Left lung (tissue), 10 donors: ENCODE measurements around the gene KIF11. TPM values are rescaled to one million over a fixed set of nuclear protein-coding genes. Genes with fewer than 3 reads are reported as not detected.

ENCODE experiments used
- ATAC-seq: fragments of 200-7000 bp; cut with Tn5 transposase; one replicate; pipeline ENCODE4 v1.9.1; 2020; ENCODE audit warnings: moderate library complexity
- DNase-seq, 4 donors: peaks; one replicate each; pipeline ENCODE4 v3.0.0-alpha.2; 2013 to 2020
- H3K27ac ChIP-seq, 2 donors: fragments of 200-600 bp; sonication (generic) in 1 of 2; one replicate each; pipeline versions ENCODE4 v1.5.0 to v1.8.0; 2020 to 2021
- H3K27me3 ChIP-seq, 2 donors: fragments of 200-600 bp; sonication (generic) in 1 of 2; one replicate each; pipeline versions ENCODE4 v1.5.0 to v1.8.0; 2020 to 2021
- H3K36me3 ChIP-seq, 2 donors: fragments of 200-600 bp; sonication (generic) in 1 of 2; one replicate each; pipeline versions ENCODE4 v1.5.0 to v1.8.0; 2020 to 2021
- H3K4me1 ChIP-seq, 2 donors: fragments of 200-600 bp; one replicate each; pipeline ENCODE4 v1.8.0; 2021
- H3K4me3 ChIP-seq, 2 donors: fragments of 200-600 bp; sonication (generic) in 1 of 2; one replicate each; pipeline versions ENCODE4 v1.5.0 to v1.8.0; 2020 to 2021; ENCODE audit warnings: mild to moderate bottlenecking in 1 of 2
- H3K9me3 ChIP-seq, 2 donors: fragments of 200-600 bp; sonication (generic) in 1 of 2; one replicate each; pipeline versions ENCODE4 v1.5.0 to v1.8.0; 2020 to 2021
- CTCF ChIP-seq, 2 donors: fragments of 200-600 bp; sonication (generic) in 1 of 2; IDR thresholded peaks; one replicate each; pipeline versions ENCODE4 v1.5.0 to v1.8.0; 2021; ENCODE audit warnings: antibody characterized with exemption in 2 of 2
- intact Hi-C, 2 donors: fragments of 100-400 bp; cut with DNase I; formaldehyde crosslinking; loops; one replicate each; pipeline versions ENCODE4 v1.11.2 to v1.14.2; 2022
- polyA plus RNA-seq, 6 donors: library from polyadenylated mRNA; unstranded; fragments of 120-200 nt; gene quantifications; one replicate each; pipeline ENCODE4 v1.2.1, GENCODE V29; 2013; ENCODE audit not compliant: insufficient read length in 6 of 6
- total RNA-seq, 2 donors: library from RNA; stranded (reverse); fragmentation: NEBNext Ultra II Directional; extraction: Animal tissue kit (Norgen Biotek cat#: 25700); gene quantifications; one replicate each; pipeline ENCODE4 v1.2.1, GENCODE V29; 2021
- donor health status: DM: no; HTN: yes; CAD: no.
- donor health status: DM: no; HTN: no; CAD: no.

KIF11 gene
- total and polyA plus RNA-seq, 8 donors = 3.0 to 55.3 (median 28.0) TPM

GRCh38 chr10:92695679-92696605, 103.0 kb downstream of the KIF11 start:
- TF ChIP-seq CTCF (IDR thresholded peaks at IDR 0.05) = no peak
- DNase-seq (peak in 1 of 4 donors; percentile 85), ATAC-seq (no peak)
- intact Hi-C loops = no loop called here
- Histone ChIP-seq H3K36me3 (peaks cover 0 to 21% of the 10 kb centered on the region in 2 donors), H3K27ac (no peak overlapping the region), H3K4me1 (peaks cover 0 to 51% of the 10 kb centered on the region in 2 donors), H3K4me3 (no peak overlapping the region), H3K27me3 (peaks cover 15 to 57% of the 10 kb centered on the region in 2 donors), H3K9me3 (no peaks in the 10 kb centered on the region)

GRCh38 chr10:92696606-92697383, 103.9 kb downstream of the KIF11 start:
- TF ChIP-seq CTCF (IDR thresholded peaks at IDR 0.05) = no peak
- Histone ChIP-seq H3K27me3 (peaks cover 13 to 48% of the 10 kb centered on the region in 2 donors), H3K27ac (no peak overlapping the region), H3K36me3 (peaks cover 0 to 21% of the 10 kb centered on the region in 2 donors), H3K4me3 (no peak overlapping the region), H3K9me3 (no peaks in the 10 kb centered on the region), H3K4me1 (peaks cover 0 to 49% of the 10 kb centered on the region in 2 donors)
- intact Hi-C loops = no loop called here
- ATAC-seq = no peak
- no peak for DNase-seq

GRCh38 chr10:92697663-92698511, 105.0 kb downstream of the KIF11 start:
- H3K36me3 ChIP-seq = peaks cover 0 to 21% of the 10 kb centered on the region in 2 donors
- ATAC-seq (no peak), DNase-seq (no peak)
- no peak for TF ChIP-seq CTCF (IDR thresholded peaks at IDR 0.05)
- H3K27ac ChIP-seq = no peak overlapping the region
- peaks cover 5 to 41% of the 10 kb centered on the region in 2 donors for H3K27me3 ChIP-seq
- intact Hi-C loops = no loop called here
- no peaks in the 10 kb centered on the region for H3K9me3 ChIP-seq
- peaks cover 0 to 39% of the 10 kb centered on the region in 2 donors for H3K4me1 ChIP-seq
- no peak overlapping the region for H3K4me3 ChIP-seq

GRCh38 chr10:92699193-92699517, 106.2 kb downstream of the KIF11 start:
- Histone ChIP-seq H3K4me1 (peaks cover 0 to 28% of the 10 kb centered on the region in 2 donors), H3K27ac (peak overlapping the region in 1 of 2 donors; percentile 5), H3K27me3 (peaks cover 5 to 41% of the 10 kb centered on the region in 2 donors), H3K9me3 (no peaks in the 10 kb centered on the region), H3K4me3 (peak overlapping the region; percentile 9 to 38), H3K36me3 (peaks cover 0 to 21% of the 10 kb centered on the region in 2 donors)
- no peak for TF ChIP-seq CTCF (IDR thresholded peaks at IDR 0.05)
- DNase-seq (no peak), ATAC-seq (no peak)
- intact Hi-C loops = no loop called here
